ENCODE results near the gene CDHR1. TPM values are rescaled to one million over a fixed set of nuclear protein-coding genes. Genes with fewer than 3 reads are reported as not detected.
"Not testable (repeated sequence)": the region's sequence is repeated elsewhere in the genome, so short reads cannot be mapped to it uniquely, and the experiment has no call there.

The CDHR1 gene
- total RNA-seq, 1 experiment from 2014 or later, result not detected

DNA sequence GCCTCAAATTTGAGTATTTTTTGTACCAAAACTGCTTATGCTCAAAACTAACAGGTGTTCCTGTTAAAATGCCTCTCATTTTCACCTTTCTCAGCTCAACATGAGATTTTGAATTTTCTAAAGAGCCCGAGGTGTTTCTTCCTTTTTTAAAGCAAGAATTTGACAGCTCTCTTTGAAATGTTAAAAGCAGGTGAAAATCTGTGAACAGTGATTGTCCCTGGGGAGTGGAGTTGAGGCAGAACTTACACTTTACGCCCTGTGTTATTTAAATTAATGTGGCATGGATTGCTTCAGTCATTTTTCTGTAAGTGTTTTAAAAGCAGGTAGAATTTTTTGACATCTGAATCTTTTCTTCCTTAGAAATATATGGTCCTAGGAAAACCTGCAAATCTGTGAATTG lies 29.9 kb upstream of the CDHR1 start:
- CTCF ChIA-PET, result no interaction called here
- Mint-ChIP-seq H3K4me1 (ENCODE audit: low read depth, unreplicated experiment) (no peaks in the 10 kb centered on the region), H3K27ac (ENCODE audit: unreplicated experiment) (no peak overlapping the region), H3K9me3 (ENCODE audit: low read depth, unreplicated experiment) (no peaks in the 10 kb centered on the region), H3K36me3 (ENCODE audit: insufficient read depth, unreplicated experiment) (no peaks in the 10 kb centered on the region), H3K4me3 (ENCODE audit: low read depth, unreplicated experiment) (no peak overlapping the region), H3K27me3 (ENCODE audit: unreplicated experiment) (peaks cover 19% of the 10 kb centered on the region)
- intact Hi-C loops (cut with micrococcal nuclease; ENCODE audit: unreplicated experiment), result no loop called here
- no peak for DNase-seq
- BruUV-seq (replicated peaks), result no TSS peak
- TF ChIP-seq, protein P1, sequence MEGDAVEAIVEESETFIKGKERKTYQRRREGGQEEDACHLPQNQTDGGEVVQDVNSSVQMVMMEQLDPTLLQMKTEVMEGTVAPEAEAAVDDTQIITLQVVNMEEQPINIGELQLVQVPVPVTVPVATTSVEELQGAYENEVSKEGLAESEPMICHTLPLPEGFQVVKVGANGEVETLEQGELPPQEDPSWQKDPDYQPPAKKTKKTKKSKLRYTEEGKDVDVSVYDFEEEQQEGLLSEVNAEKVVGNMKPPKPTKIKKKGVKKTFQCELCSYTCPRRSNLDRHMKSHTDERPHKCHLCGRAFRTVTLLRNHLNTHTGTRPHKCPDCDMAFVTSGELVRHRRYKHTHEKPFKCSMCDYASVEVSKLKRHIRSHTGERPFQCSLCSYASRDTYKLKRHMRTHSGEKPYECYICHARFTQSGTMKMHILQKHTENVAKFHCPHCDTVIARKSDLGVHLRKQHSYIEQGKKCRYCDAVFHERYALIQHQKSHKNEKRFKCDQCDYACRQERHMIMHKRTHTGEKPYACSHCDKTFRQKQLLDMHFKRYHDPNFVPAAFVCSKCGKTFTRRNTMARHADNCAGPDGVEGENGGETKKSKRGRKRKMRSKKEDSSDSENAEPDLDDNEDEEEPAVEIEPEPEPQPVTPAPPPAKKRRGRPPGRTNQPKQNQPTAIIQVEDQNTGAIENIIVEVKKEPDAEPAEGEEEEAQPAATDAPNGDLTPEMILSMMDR (IDR thresholded peaks at IDR 0.05; ENCODE audit: unreplicated experiment), result no peak

DNA sequence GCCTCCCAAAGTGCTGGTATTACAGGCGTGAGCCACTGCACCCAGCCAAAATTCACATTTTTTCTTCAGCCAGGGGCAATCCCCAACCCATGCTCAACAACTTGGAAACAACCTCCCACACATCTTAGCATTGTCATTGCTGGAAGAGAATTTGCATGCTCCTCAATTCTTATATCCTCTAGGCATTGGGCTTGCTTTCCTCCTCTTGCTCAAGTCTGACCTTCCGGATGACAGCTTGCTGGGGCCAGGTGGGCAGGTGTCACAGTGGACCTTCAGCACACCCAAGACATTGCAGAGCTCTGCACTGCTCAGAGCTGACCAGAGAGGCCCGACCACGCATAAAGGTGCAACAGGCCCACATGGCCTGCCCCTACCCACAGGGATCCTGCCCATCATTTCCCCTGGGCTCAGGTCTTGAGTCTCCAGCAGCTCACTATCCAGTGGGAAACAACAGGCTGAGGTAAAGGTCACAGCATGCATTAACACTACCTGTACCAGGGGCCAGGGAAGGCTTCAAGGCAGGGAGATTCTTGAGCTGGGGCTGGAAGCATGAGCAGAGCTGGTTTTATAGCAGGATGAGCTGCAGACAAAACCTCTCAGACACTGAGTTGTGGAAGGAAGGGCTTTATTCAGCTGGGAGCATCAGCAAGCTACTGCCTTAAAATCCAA lies 27.6 kb upstream of the CDHR1 start:
- no peak overlapping the region for H3K27ac Mint-ChIP-seq (ENCODE audit: unreplicated experiment)
- TF ChIP-seq, protein P1 (IDR thresholded peaks at IDR 0.05; ENCODE audit: unreplicated experiment), result no peak
- BruUV-seq (replicated peaks), result no TSS peak
- no peaks in the 10 kb centered on the region for H3K36me3 Mint-ChIP-seq (ENCODE audit: insufficient read depth, unreplicated experiment)
- no peaks in the 10 kb centered on the region for H3K9me3 Mint-ChIP-seq (ENCODE audit: low read depth, unreplicated experiment)
- no peak for DNase-seq
- H3K4me3 Mint-ChIP-seq (ENCODE audit: low read depth, unreplicated experiment), result no peak overlapping the region
- CTCF ChIA-PET, result no interaction called here
- no peaks in the 10 kb centered on the region for H3K4me1 Mint-ChIP-seq (ENCODE audit: low read depth, unreplicated experiment)
- intact Hi-C loops (cut with micrococcal nuclease; ENCODE audit: unreplicated experiment), result no loop called here
- peaks cover 19% of the 10 kb centered on the region for H3K27me3 Mint-ChIP-seq (ENCODE audit: unreplicated experiment)

DNA sequence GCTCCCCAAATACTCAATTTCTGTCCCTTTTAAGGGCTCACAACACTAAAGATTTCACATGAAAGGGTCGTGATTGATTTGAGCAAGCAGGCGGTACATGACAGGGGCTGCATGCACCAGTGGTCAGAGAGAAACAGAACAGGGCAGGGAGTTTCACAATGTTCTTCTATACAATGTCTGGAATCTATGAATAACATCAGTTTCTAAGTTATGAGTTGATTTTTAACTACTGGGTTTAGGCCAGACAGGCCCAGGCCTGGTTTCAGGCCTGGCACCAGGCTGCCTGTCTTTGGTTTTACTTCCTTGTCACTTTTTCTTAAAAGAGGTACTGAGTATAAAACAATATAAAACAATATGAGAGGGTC lies 27.1 kb upstream of the CDHR1 start:
- H3K4me1 Mint-ChIP-seq (ENCODE audit: low read depth, unreplicated experiment); BruUV-seq (replicated peaks); H3K36me3 Mint-ChIP-seq (ENCODE audit: insufficient read depth, unreplicated experiment); DNase-seq; H3K9me3 Mint-ChIP-seq (ENCODE audit: low read depth, unreplicated experiment); CTCF ChIA-PET; intact Hi-C loops (cut with micrococcal nuclease; ENCODE audit: unreplicated experiment); H3K27ac Mint-ChIP-seq (ENCODE audit: unreplicated experiment); H3K4me3 Mint-ChIP-seq (ENCODE audit: low read depth, unreplicated experiment): not testable (repeated sequence)
- peaks cover 19% of the 10 kb centered on the region for H3K27me3 Mint-ChIP-seq (ENCODE audit: unreplicated experiment)

DNA sequence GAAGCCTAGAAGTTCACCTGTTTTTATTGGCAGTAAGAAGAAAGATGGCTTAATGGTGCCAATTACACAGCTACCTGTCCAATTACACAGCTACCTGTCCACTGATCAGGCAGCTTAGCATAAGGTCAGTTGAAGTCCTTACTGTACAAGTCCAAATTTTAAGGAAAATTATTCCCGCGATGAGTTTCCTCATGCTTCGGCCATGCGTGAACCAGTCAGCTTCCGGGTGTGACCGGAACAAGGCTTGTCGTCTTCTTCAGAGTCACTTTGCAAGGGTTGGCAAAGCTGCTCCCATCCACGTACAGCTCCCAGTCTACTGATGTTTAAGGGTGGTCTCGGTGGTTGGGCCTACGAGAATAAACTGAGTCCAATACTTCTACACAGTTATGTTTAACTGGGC lies 26.0 kb upstream of the CDHR1 start:
- H3K9me3 Mint-ChIP-seq (ENCODE audit: low read depth, unreplicated experiment); H3K4me1 Mint-ChIP-seq (ENCODE audit: low read depth, unreplicated experiment); H3K4me3 Mint-ChIP-seq (ENCODE audit: low read depth, unreplicated experiment); H3K27ac Mint-ChIP-seq (ENCODE audit: unreplicated experiment); H3K36me3 Mint-ChIP-seq (ENCODE audit: insufficient read depth, unreplicated experiment); BruUV-seq (replicated peaks); intact Hi-C loops (cut with micrococcal nuclease; ENCODE audit: unreplicated experiment); DNase-seq; CTCF ChIA-PET: not testable (repeated sequence)
- peaks cover 12% of the 10 kb centered on the region for H3K27me3 Mint-ChIP-seq (ENCODE audit: unreplicated experiment)

DNA sequence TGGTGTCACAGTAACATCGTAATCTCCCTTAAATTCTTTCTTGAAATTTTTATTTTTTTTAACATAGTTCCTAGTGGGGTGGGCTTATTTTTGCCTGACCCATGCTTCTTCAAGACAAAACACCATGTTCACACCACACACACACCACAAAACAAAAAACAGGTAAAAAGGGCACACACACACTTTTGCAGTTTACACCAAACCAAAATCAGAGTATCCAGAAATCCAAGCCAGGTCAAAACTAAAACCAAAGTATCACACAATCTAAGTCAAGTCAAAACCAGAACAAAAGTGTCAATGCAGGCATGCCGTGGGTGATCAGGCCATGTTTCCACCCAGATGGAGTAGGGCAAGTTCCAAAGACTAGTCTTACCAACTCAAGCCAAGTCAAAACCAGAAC lies 23.1 kb upstream of the CDHR1 start:
- DNase-seq; H3K9me3 Mint-ChIP-seq (ENCODE audit: low read depth, unreplicated experiment); H3K27ac Mint-ChIP-seq (ENCODE audit: unreplicated experiment); H3K27me3 Mint-ChIP-seq (ENCODE audit: unreplicated experiment); BruUV-seq (replicated peaks); CTCF ChIA-PET; H3K4me1 Mint-ChIP-seq (ENCODE audit: low read depth, unreplicated experiment); H3K4me3 Mint-ChIP-seq (ENCODE audit: low read depth, unreplicated experiment); H3K36me3 Mint-ChIP-seq (ENCODE audit: insufficient read depth, unreplicated experiment); intact Hi-C loops (cut with micrococcal nuclease; ENCODE audit: unreplicated experiment): not testable (repeated sequence)

DNA sequence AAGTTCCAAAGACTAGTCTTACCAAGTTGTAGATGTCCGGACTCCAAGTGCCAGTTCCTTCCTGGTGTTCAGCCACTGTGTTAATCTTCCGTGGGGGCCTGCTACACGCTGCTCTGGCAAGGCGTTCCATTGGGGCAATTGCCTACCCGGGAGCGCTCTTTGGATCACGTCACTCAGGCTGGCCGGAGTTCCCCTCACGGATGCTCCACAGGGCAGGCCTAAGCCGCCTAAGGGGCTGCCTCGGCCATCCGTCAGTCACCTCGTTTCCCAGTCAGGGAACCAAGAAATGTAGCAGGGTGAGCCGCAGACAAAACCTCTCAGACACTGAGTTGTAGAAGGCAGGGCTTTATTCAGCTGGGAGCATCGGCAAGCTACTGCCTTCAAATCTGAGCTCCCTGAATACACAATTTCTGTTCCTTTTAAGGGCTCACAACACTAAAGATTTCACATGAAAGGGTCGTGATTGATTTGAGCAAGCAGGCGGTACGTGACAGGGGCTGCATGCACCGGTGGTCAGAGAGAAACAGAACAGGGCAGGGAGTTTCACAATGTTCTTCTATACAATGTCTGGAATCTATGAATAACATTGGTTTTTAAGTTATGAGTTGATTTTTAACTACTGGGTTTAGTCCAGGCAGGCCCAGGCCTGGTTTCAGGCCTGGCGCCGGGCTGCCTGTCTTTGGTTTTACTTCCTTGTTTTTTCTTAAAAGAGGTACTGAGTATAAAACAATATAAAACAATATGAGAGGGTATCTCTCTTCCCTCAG lies 22.5 kb upstream of the CDHR1 start:
- H3K4me3 Mint-ChIP-seq (ENCODE audit: low read depth, unreplicated experiment); H3K27me3 Mint-ChIP-seq (ENCODE audit: unreplicated experiment); DNase-seq; CTCF ChIA-PET; H3K36me3 Mint-ChIP-seq (ENCODE audit: insufficient read depth, unreplicated experiment); BruUV-seq (replicated peaks); H3K9me3 Mint-ChIP-seq (ENCODE audit: low read depth, unreplicated experiment); intact Hi-C loops (cut with micrococcal nuclease; ENCODE audit: unreplicated experiment); H3K4me1 Mint-ChIP-seq (ENCODE audit: low read depth, unreplicated experiment); H3K27ac Mint-ChIP-seq (ENCODE audit: unreplicated experiment): not testable (repeated sequence)

Data from Calu3 (cell line).